ENCODE measurements around the gene SPACA5B. TPM values are rescaled to one million over a fixed set of nuclear protein-coding genes. Genes with fewer than 3 reads are reported as not detected.
"Not testable (repeated sequence)": the region's sequence is repeated elsewhere in the genome, so short reads cannot be mapped to it uniquely, and the experiment has no call there.

SPACA5B gene
- total RNA-seq, 4 donors from 2014 or later, result not detected

DNA sequence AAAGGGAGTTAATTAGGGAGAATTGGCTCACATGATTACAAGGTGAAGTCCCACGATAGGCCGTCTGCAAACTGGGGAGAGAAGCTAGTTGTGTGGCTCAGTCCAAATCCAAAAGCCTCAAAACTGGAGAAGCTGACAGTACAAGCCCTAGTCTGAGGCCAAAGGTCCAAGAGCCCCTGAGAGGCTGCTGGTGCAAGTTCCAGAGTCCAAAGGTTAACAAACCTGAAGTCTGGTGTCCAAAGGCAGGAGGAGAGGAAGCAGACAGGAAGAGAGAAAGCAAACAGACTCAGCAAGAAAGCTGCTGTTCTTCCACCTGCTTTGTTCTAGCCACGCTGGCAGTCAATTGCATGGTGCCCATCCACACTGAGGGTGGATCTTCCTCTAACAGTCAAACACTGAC is 29.0 kb upstream of the SPACA5B start:
- DNase-seq, result no peak
- Histone ChIP-seq H3K27me3 (no peaks in the 10 kb centered on the region), H3K9me3 (no peaks in the 10 kb centered on the region), H3K36me3 (no peaks in the 10 kb centered on the region), H3K4me3 (no peak overlapping the region), H3K4me1 (no peaks in the 10 kb centered on the region), H3K27ac (no peak overlapping the region)
- intact Hi-C loops (cut with DNase I), result no loop called here
- 81 to 100% methylated on average over 2 to 3 of the region's 3 CpGs for WGBS, 2 donors
- TF ChIP-seq, protein P1, sequence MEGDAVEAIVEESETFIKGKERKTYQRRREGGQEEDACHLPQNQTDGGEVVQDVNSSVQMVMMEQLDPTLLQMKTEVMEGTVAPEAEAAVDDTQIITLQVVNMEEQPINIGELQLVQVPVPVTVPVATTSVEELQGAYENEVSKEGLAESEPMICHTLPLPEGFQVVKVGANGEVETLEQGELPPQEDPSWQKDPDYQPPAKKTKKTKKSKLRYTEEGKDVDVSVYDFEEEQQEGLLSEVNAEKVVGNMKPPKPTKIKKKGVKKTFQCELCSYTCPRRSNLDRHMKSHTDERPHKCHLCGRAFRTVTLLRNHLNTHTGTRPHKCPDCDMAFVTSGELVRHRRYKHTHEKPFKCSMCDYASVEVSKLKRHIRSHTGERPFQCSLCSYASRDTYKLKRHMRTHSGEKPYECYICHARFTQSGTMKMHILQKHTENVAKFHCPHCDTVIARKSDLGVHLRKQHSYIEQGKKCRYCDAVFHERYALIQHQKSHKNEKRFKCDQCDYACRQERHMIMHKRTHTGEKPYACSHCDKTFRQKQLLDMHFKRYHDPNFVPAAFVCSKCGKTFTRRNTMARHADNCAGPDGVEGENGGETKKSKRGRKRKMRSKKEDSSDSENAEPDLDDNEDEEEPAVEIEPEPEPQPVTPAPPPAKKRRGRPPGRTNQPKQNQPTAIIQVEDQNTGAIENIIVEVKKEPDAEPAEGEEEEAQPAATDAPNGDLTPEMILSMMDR (IDR thresholded peaks at IDR 0.05), result no peak
- no peak for TF ChIP-seq POLR2A (IDR thresholded peaks at IDR 0.05)

DNA sequence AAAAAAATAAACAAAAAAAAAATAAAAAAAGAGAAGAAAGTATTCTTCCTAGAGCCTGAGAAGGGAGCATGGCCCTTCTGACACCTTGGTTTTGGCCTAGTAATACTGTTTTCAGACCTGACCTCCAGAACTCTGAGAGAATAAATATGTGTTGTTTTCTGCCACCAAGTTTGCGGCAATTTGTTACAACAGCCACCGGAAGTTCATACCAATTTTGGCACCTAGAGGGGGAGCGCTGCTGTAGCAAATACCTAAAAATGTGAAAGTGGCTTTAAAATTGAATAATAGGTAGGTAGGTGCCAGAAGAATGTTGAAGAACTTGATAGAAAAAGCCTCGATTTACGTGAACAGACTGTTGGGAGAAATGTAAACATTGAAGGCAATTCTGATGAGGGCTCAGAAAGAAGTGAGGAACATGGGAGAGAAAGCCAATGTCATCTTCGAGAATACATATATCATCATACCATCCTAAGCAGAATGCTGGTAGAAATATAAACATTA is 27.5 kb upstream of the SPACA5B start:
- TF ChIP-seq POLR2A (IDR thresholded peaks at IDR 0.05), result no peak
- TF ChIP-seq, protein P1 (IDR thresholded peaks at IDR 0.05), result no peak
- Histone ChIP-seq H3K4me3 (no peak overlapping the region), H3K27ac (no peak overlapping the region), H3K4me1 (no peaks in the 10 kb centered on the region), H3K27me3 (no peaks in the 10 kb centered on the region), H3K36me3 (no peaks in the 10 kb centered on the region), H3K9me3 (no peaks in the 10 kb centered on the region)
- intact Hi-C loops (cut with DNase I), result no loop called here
- DNase-seq, result no peak
- WGBS, 2 donors, result 76 to 92% methylated on average over 6 of the region's 6 CpGs

DNA sequence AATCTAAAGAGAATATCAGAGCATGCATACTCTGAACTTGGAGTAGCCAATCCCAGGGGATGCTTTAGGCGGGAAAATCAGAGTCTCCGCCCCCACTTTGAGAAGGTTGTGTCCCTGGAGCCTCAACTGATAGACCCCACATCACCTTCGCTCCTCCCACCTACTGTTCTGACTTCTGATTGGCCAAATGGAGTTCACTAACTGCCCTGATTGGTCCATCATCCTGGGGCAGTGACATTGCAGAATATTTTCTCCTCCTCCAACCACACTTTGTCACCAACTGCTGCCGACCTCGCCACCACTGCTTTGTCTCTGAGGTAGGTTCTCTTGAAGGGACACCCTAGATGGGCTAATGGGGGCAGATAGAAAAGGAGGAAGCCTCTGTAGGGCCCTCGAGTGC is 22.7 kb upstream of the SPACA5B start:
- no peak for DNase-seq

DNA sequence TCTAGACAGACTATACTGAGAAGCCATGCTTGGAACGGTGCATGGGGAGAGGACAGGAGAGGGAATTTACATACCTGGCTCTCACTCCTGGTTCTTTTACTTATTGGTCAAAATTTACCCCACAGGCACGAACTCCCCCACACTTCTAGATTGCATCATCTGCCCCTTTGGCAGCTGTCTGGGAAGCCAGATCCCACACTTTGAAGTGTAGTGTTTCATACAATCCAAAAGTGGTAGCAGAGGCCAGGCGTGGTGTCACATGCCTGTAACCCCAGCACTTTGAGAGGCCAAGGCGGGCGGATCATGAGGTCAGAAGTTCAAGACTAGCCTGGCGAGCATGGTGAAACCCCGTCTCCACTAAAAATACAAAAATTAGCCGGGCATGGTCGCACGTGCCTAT is 5.1 kb upstream of the SPACA5B start:
- DNase-seq; H3K27me3 ChIP-seq; H3K27ac ChIP-seq; H3K4me1 ChIP-seq; H3K9me3 ChIP-seq; H3K36me3 ChIP-seq; H3K4me3 ChIP-seq; intact Hi-C loops (cut with DNase I): not testable (repeated sequence)
- 58 to 73% methylated on average over 7 to 10 of the region's 10 CpGs for WGBS, 2 donors

More for the DNA sequence above, 22.7 kb upstream of the SPACA5B start:
- Histone ChIP-seq H3K27ac (no peak overlapping the region), H3K9me3 (no peaks in the 10 kb centered on the region), H3K27me3 (no peaks in the 10 kb centered on the region), H3K36me3 (no peaks in the 10 kb centered on the region), H3K4me1 (no peaks in the 10 kb centered on the region), H3K4me3 (no peak overlapping the region)
- intact Hi-C loops (cut with DNase I), result no loop called here
- 50 to 76% methylated on average over 2 to 6 of the region's 6 CpGs for WGBS, 2 donors
- TF ChIP-seq, protein P1 (IDR thresholded peaks at IDR 0.05), result no peak
- no peak for TF ChIP-seq POLR2A (IDR thresholded peaks at IDR 0.05)

DNA sequence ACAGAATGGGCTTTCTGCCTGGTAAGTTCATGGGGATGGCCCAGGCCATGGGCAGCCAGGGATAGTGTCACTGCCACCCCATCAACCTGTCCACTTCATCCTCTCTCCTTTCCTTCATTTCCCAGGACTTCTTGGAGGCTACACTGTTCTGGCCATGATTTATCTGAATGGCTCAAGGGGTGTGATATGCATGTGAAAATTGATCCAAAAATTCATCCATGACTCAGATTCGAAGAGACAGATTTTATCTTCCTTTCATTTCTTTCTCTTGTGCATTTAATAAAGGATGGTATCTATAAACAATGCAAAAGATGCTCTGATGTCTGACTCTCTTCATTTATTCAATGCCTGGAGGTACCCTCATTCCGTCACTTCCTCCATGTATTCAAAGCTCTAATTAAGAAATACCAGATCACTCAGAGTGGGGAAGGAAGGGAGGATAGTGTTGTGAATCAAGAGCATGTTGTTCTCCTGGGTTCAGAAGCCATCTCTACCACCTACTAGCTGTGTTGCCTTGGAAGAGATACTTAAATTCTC is 1.9 kb downstream of the SPACA5B start:
- H3K4me3 ChIP-seq; H3K4me1 ChIP-seq; DNase-seq; H3K36me3 ChIP-seq; intact Hi-C loops (cut with DNase I); H3K9me3 ChIP-seq; H3K27ac ChIP-seq; H3K27me3 ChIP-seq: not testable (repeated sequence)
- WGBS, 2 donors, result no CpG with 5 or more reads among the region's 2 CpGs

DNA sequence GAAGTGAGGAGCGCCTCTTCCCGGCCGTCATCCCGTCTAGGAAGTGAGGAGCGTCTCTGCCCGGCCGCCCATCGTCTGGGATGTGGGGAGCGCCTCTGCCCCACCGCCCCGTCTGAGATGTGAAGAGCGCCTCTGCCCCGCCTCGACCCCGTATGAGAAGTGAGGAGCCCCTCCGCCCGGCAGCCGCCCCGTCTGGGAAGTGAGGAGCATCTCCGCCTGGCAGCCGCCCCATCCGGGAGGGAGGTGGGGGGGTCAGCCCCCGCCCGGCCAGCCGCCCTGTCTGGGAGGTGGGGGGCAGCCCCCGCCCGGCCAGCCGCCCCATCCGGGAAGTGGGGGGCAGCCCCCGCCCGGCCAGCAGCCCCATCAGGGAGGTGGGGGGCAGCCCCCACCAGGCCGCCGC is 8.7 kb downstream of the SPACA5B start:
- H3K27me3 ChIP-seq; H3K4me1 ChIP-seq; intact Hi-C loops (cut with DNase I); DNase-seq; H3K9me3 ChIP-seq; H3K4me3 ChIP-seq; H3K36me3 ChIP-seq; H3K27ac ChIP-seq: not testable (repeated sequence)
- WGBS, 2 donors, result no CpG with 5 or more reads among the region's 33 CpGs

DNA sequence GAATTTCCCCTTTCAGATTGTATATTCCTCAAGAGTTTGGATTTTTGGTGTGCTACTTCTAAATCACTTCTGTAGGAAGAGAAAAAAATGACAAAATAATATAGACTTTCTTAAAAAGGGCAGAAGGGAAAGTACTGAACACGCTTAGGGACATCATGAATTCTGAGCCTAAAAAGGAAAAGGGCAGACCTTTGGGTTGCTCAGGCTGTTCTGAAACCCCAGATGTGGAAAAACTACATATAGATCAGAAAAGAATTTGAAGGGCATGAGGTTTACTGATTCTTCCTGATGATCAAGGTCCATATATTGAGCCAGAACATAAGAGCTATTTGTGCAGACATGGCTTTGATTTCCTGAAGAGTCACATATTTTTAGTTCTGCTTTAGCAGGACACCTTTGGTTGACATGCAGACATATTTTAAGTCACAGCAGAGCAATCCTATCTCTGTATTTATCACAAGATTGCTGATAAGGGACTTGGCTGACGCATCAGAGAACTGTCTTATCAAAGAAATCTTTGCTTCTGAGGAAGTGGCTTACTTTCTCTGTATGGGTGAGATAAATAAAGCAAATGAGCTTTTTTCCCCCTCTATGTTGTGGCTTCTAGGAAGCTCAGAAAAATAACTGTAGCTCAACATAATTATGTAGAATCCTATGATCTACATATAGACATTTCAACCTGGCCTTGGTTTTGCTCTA is 11.5 kb downstream of the SPACA5B start:
- H3K9me3 ChIP-seq; intact Hi-C loops (cut with DNase I); DNase-seq; H3K4me3 ChIP-seq; H3K27ac ChIP-seq; H3K27me3 ChIP-seq; H3K4me1 ChIP-seq; H3K36me3 ChIP-seq: not testable (repeated sequence)
- WGBS, 2 donors, result no CpG with 5 or more reads among the region's 2 CpGs

DNA sequence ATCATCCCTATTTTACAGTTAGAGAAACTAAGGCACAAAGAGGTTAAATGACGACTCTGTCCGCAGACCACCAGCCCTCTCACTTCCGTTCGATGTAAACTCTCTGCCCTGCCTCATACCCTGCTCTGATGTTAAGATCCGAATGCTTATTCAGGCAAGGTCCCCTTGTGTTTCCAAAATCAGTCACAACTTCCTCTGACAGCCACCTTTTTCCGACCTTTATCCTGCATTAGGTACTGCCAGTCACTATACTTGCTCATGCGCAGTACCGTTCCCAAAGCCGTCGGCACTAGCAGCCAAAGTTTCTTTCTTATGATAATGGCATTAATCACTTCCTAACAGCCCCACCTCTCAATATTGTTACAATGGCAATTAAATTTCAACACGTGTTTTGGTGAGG is 12.3 kb downstream of the SPACA5B start:
- 26 to 74% methylated on average over 2 to 10 of the region's 11 CpGs for WGBS, 2 donors
- H3K27ac ChIP-seq; H3K9me3 ChIP-seq; H3K36me3 ChIP-seq; H3K4me3 ChIP-seq; H3K4me1 ChIP-seq; H3K27me3 ChIP-seq; DNase-seq; intact Hi-C loops (cut with DNase I): not testable (repeated sequence)
